ENCODE results near the gene KLHL10.

- TF ChIP-seq, protein P1, sequence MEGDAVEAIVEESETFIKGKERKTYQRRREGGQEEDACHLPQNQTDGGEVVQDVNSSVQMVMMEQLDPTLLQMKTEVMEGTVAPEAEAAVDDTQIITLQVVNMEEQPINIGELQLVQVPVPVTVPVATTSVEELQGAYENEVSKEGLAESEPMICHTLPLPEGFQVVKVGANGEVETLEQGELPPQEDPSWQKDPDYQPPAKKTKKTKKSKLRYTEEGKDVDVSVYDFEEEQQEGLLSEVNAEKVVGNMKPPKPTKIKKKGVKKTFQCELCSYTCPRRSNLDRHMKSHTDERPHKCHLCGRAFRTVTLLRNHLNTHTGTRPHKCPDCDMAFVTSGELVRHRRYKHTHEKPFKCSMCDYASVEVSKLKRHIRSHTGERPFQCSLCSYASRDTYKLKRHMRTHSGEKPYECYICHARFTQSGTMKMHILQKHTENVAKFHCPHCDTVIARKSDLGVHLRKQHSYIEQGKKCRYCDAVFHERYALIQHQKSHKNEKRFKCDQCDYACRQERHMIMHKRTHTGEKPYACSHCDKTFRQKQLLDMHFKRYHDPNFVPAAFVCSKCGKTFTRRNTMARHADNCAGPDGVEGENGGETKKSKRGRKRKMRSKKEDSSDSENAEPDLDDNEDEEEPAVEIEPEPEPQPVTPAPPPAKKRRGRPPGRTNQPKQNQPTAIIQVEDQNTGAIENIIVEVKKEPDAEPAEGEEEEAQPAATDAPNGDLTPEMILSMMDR (IDR thresholded peaks at IDR 0.05; ENCODE audit: low read length): no peak
- no peak for TF ChIP-seq EZH2 (optimal IDR thresholded peaks at IDR 0.05; ENCODE audit: low read depth, low read length)
Observed at GRCh38 chr17:41800601-41801373, 36.8 kb upstream of the KLHL10 start.
